GM23338 (cell line): ENCODE data around the gene CGB3. TPM values are rescaled to one million over a fixed set of nuclear protein-coding genes. Genes with fewer than 3 reads are reported as not detected.
"Not testable (repeated sequence)": the region's sequence is repeated elsewhere in the genome, so short reads cannot be mapped to it uniquely, and the experiment has no call there.

Experiments used
- ATAC-seq: fragments of 200-7000 bp; cut with Tn5 transposase; 3 replicates; pipeline ENCODE4 v1.9.1; 2020
- DNase-seq: peaks from one replicate; pipeline ENCODE4 v3.0.0-alpha.2; 2015; ENCODE audit warnings: low spot score
- H2AFZ ChIP-seq: fragments of 200-600 bp; sonication (generic); 2 replicates; pipeline ENCODE4 v1.8.0; 2016; ENCODE audit warnings: antibody characterized with exemption, mild to moderate bottlenecking, moderate library complexity
- H3F3A ChIP-seq: fragments of 200-600 bp; sonication (generic); replicated peaks from 2 replicates; pipeline ENCODE4 v1.8.0; 2017; ENCODE audit warnings: antibody characterized with exemption, mixed run types, low read depth
- H3K27ac ChIP-seq: fragments of 200-600 bp; sonication (generic); 2 replicates; pipeline ENCODE4 v1.6.1; 2016; ENCODE audit warnings: low read depth
- H3K27me3 ChIP-seq: fragments of 200-600 bp; sonication (generic); 2 replicates; pipeline ENCODE4 v1.8.0; 2016; ENCODE audit warnings: mild to moderate bottlenecking, mixed run types, moderate library complexity; ENCODE audit not compliant: insufficient read depth
- H3K36me3 ChIP-seq: fragments of 200-600 bp; sonication (generic); 2 replicates; pipeline ENCODE4 v1.8.0; 2016; ENCODE audit warnings: mild to moderate bottlenecking; ENCODE audit not compliant: insufficient read depth
- H3K4me1 ChIP-seq: fragments of 200-600 bp; sonication (generic); 2 replicates; pipeline ENCODE4 v1.8.0; 2016; ENCODE audit warnings: mild to moderate bottlenecking, moderate library complexity; ENCODE audit not compliant: insufficient read depth
- H3K4me2 ChIP-seq: fragments of 200-600 bp; sonication (generic); 2 replicates; pipeline ENCODE4 v1.7.1; 2017; ENCODE audit warnings: mixed run types
- H3K4me3 ChIP-seq: fragments of 200-600 bp; sonication (generic); 2 replicates; pipeline ENCODE4 v1.6.1; 2016; ENCODE audit warnings: mixed run types
- H3K79me2 ChIP-seq: fragments of 200-600 bp; sonication (generic); replicated peaks from 2 replicates; pipeline ENCODE4 v1.8.0; 2017; ENCODE audit warnings: mild to moderate bottlenecking; ENCODE audit not compliant: insufficient read depth
- H3K9me2 ChIP-seq: fragments of 200-600 bp; sonication (generic); 2 replicates; pipeline ENCODE4 v1.8.0; 2017; ENCODE audit not compliant: insufficient read depth
- H4K20me1 ChIP-seq: fragments of 200-600 bp; sonication (generic); replicated peaks from 2 replicates; pipeline ENCODE4 v1.8.0; 2017; ENCODE audit warnings: mild to moderate bottlenecking; ENCODE audit not compliant: insufficient read depth
- H3K27ac Mint-ChIP-seq: 2 replicates; pipeline ENCODE4 v1.8.0; 2020; ENCODE audit warnings: inconsistent platforms, mild to moderate bottlenecking, moderate library complexity, mixed read lengths
- H3K27me3 Mint-ChIP-seq: 3 replicates; pipeline ENCODE4 v1.8.0; 2022; ENCODE audit warnings: low read depth, mild to moderate bottlenecking, moderate library complexity, mixed read lengths, inconsistent platforms; ENCODE audit not compliant: insufficient read depth, poor library complexity
- H3K36me3 Mint-ChIP-seq: 3 replicates; pipeline ENCODE4 v1.8.0; 2021; ENCODE audit warnings: low read depth, mild to moderate bottlenecking, inconsistent platforms, moderate library complexity, mixed read lengths
- H3K4me1 Mint-ChIP-seq: 3 replicates; pipeline ENCODE4 v1.8.0; 2020; ENCODE audit warnings: mild to moderate bottlenecking, inconsistent platforms, mixed read lengths
- H3K4me3 Mint-ChIP-seq: 3 replicates; pipeline ENCODE4 v1.8.0; 2021; ENCODE audit warnings: moderate library complexity, mild to moderate bottlenecking, inconsistent platforms, mixed read lengths
- H3K9me3 Mint-ChIP-seq: 3 replicates; pipeline ENCODE4 v1.8.0; 2020; ENCODE audit warnings: moderate library complexity, mild to moderate bottlenecking, inconsistent platforms, mixed read lengths
- CREB1 ChIP-seq: fragments of 250-450 bp; sonication (Bioruptor Pico); IDR thresholded peaks from 2 replicates; pipeline ENCODE4 v1.5.0; 2020; ENCODE audit warnings: low read depth, mild to moderate bottlenecking, moderate library complexity
- CTCF ChIP-seq, 2 experiments: fragments of 200-600 bp in 1 of 2; sonication (generic) in 1 of 2; conservative IDR thresholded peaks; 2 replicates each; pipeline versions ENCODE4 v1.5.1 to v1.6.1; 2016 to 2017; ENCODE audit warnings: antibody characterized with exemption in 2 of 2, low read depth in 2 of 2, mild to moderate bottlenecking in 2 of 2, moderate library complexity in 1 of 2
- ETS1 ChIP-seq: IDR thresholded peaks from 2 replicates; pipeline ENCODE4 v1.6.1; 2016; ENCODE audit warnings: antibody characterized with exemption
- polyA plus RNA-seq: library from polyadenylated mRNA; unstranded; fragments of >200 nt; fragmentation: Nextera tagmentation; extraction: Ambion mirVana; gene quantifications from 2 replicates; pipeline ENCODE4 v1.2.1, GENCODE V29; 2016
- total RNA-seq: library from RNA; depleted of rRNA; stranded (reverse); fragments of >200 nt; shearing (Covaris generic); gene quantifications from 2 replicates; pipeline ENCODE4 v1.2.3, GENCODE V29; 2014

CGB3 gene
- total and polyA plus RNA-seq, 2 experiments from 2014 or later = not detected

GRCh38 chr19:49042177-49042576, 18.0 kb upstream of the CGB3 start (continued):
- TF ChIP-seq ETS1 = no peak

- H2AFZ ChIP-seq, H3K27me3 ChIP-seq, H3K27ac Mint-ChIP-seq, ATAC-seq, H3K9me3 Mint-ChIP-seq, H3K4me1 ChIP-seq, H3K9me2 ChIP-seq, H3K4me2 ChIP-seq, H3K36me3 ChIP-seq, H3K4me1 Mint-ChIP-seq, H3K36me3 Mint-ChIP-seq, H3K4me3 ChIP-seq, H3K27ac ChIP-seq, H4K20me1 ChIP-seq, H3K79me2 ChIP-seq, DNase-seq, H3F3A ChIP-seq, H3K4me3 Mint-ChIP-seq: not testable (repeated sequence)
- H3K27me3 Mint-ChIP-seq = peaks cover 11% of the 10 kb centered on the region
These were observed 15.6 kb upstream of the CGB3 start for GRCh38 chr19:49039736-49040135.

- not testable (repeated sequence) for H3K9me2 ChIP-seq, H3K79me2 ChIP-seq, H3K4me2 ChIP-seq, H3K4me1 ChIP-seq, H4K20me1 ChIP-seq, H3K27ac Mint-ChIP-seq, H3K27ac ChIP-seq, H3F3A ChIP-seq, H3K4me1 Mint-ChIP-seq, H3K27me3 Mint-ChIP-seq, H3K36me3 ChIP-seq, H3K4me3 ChIP-seq, H3K4me3 Mint-ChIP-seq, H2AFZ ChIP-seq, DNase-seq, ATAC-seq, H3K27me3 ChIP-seq, H3K9me3 Mint-ChIP-seq, H3K36me3 Mint-ChIP-seq
These were observed 14.6 kb upstream of the CGB3 start for GRCh38 chr19:49038557-49039276.

- not testable (repeated sequence) for H3F3A ChIP-seq, H3K4me3 Mint-ChIP-seq, H3K4me3 ChIP-seq, ATAC-seq, H3K27ac ChIP-seq, H3K27me3 Mint-ChIP-seq, H3K27ac Mint-ChIP-seq, H3K4me1 ChIP-seq, H3K36me3 Mint-ChIP-seq, H3K9me2 ChIP-seq, H2AFZ ChIP-seq, H3K9me3 Mint-ChIP-seq, DNase-seq, H3K79me2 ChIP-seq, H4K20me1 ChIP-seq, H3K27me3 ChIP-seq, H3K36me3 ChIP-seq, H3K4me1 Mint-ChIP-seq, H3K4me2 ChIP-seq
These were observed 14.0 kb upstream of the CGB3 start for GRCh38 chr19:49038111-49038510.

GRCh38 chr19:49036815-49037214, 12.7 kb upstream of the CGB3 start, which contains the start of gene CGB1:
Gene CGB1 (minus strand): TSS chr19:49036895. CDS start chr19:49036711, 184 bp downstream.
- H3K36me3 ChIP-seq, H3K4me2 ChIP-seq, H3K27me3 ChIP-seq, H2AFZ ChIP-seq, H3K4me3 ChIP-seq, H3K9me3 Mint-ChIP-seq, H3F3A ChIP-seq, H4K20me1 ChIP-seq, H3K4me3 Mint-ChIP-seq, H3K4me1 ChIP-seq, H3K4me1 Mint-ChIP-seq, H3K9me2 ChIP-seq, H3K36me3 Mint-ChIP-seq, H3K27ac ChIP-seq, H3K79me2 ChIP-seq, H3K27ac Mint-ChIP-seq: not testable (repeated sequence)
- peak; percentile 81 for ATAC-seq
- H3K27me3 Mint-ChIP-seq = peaks cover 11% of the 10 kb centered on the region
- TF ChIP-seq CTCF (conservative IDR thresholded peaks at IDR 0.05; ENCODE audit: low read depth in 2 of 2) (peak; percentile 63 to 70), CREB1 (CRISPR knock-in tag) (peak; percentile 87)
- peak; percentile 86 for DNase-seq
